KOPT-K1 (cell line): Measurements from ENCODE around the gene DENND4A.
A peak's percentile ranks its signal among the peaks of the same experiment; 100 is the strongest.

Source experiments
- H3K27ac ChIP-seq: fragments of 200-600 bp; sonication (generic); 2 replicates; pipeline ENCODE4 v1.5.1; 2016; ENCODE audit warnings: antibody characterized with exemption, mild to moderate bottlenecking, low read depth, low read length; ENCODE audit not compliant: poor library complexity, severe bottlenecking
- H3K36me3 ChIP-seq: fragments of 200-600 bp; sonication (generic); 2 replicates; pipeline ENCODE4 v1.5.1; 2017; ENCODE audit warnings: antibody characterized with exemption, mild to moderate bottlenecking, low read length, moderate library complexity; ENCODE audit not compliant: insufficient read depth
- H3K9me3 ChIP-seq: fragments of 200-600 bp; sonication (generic); 2 replicates; pipeline ENCODE4 v1.5.1; 2017; ENCODE audit warnings: antibody characterized with exemption, low read length, mild to moderate bottlenecking; ENCODE audit not compliant: insufficient read depth, poor library complexity, severe bottlenecking

Gene DENND4A

GRCh38 chr15:65805019-65805745, 13.1 kb upstream of the DENND4A start:
- H3K36me3 ChIP-seq = no peaks in the 10 kb centered on the region
- no peaks in the 10 kb centered on the region for H3K9me3 ChIP-seq
- H3K27ac ChIP-seq = no peak overlapping the region

DNA sequence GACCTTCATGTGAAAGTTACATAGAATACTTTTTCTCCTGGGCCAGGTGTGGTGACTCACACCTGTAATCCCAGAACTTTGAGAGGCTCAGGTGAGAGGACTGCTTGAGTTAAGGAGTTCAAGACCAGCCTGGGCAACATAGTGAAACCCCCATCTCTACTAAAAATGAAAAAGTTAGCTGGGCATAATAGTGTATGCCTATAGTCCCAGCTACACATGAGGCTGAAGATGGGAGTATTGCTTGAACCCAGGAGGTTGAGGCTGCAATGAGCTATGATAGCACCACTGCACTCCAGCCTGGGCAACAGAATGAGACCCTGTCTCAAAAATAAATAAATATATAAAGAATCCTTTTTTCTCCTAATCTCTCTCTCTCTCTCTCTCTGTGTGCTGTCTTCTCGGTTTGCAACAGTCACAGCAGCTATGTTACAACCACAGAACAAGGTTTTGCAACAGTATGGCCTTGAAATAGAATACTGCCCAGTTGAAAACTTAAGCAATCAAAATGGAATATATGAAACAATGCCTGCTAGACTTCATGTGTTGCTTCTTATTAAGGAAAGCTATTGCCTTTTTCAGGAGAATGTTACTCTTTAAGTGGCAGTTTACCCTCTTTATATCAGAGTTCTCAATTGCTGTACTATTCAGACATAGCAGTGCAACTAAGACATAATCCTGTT, 12.3 kb upstream of the DENND4A start:
- Histone ChIP-seq H3K27ac (no peak overlapping the region), H3K36me3 (no peaks in the 10 kb centered on the region), H3K9me3 (no peaks in the 10 kb centered on the region)

DNA sequence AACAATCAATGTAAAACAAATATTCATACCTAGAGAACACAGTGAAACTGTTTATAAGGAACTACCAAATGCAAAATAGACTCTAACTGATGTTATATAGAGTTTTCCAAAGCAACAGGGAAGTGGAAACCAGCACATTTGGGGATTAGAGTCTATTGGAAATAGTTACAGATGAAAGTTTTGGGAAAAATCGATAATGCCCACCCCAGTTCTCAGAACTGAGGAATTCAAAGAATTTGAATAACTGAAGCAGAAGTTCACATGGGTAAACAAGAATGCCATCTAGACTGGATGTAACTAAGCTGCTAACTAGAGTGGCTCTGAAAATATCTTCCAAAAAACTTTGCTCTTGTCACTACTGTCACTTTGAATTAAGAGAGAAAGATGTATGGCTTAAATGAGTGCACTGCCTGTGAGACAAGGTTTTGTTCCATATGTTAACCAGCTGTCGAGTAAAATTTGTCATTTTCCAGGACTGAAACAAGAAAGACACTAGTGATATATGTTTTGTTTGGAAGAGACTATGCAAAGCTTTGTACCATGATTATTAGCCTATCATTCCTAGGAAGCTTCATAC, 9.2 kb upstream of the DENND4A start:
- Histone ChIP-seq H3K27ac (no peak overlapping the region), H3K36me3 (no peaks in the 10 kb centered on the region)

DNA sequence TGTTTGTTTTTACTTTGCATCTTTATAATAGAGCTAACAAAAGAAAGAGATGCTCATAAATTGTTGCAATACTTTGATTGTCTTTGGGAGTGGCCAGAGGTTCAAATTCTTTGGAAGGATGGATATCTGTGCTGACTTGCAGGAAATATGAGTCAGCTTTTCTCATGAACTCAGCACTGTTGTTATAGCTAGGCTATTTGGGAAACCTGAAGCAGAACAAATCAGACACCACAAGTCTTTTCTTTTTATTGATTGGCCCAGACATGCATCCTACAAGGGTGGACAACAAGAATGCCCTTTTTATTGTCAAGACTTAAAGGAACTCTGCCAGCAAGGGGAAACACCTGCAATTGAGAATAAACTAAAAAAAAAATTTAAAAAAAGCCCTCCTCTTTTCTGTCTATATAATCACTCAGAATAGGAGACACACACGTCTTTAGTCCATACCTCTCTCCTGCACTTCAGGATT, 4.6 kb upstream of the DENND4A start:
- H3K9me3 ChIP-seq = no peaks in the 10 kb centered on the region
- no peak overlapping the region for H3K27ac ChIP-seq
- H3K36me3 ChIP-seq = no peaks in the 10 kb centered on the region

More for the DNA sequence above, 9.2 kb upstream of the DENND4A start:
- no peaks in the 10 kb centered on the region for H3K9me3 ChIP-seq

- Histone ChIP-seq H3K36me3 (no peaks in the 10 kb centered on the region), H3K27ac (no peak overlapping the region), H3K9me3 (no peaks in the 10 kb centered on the region)
Measured at GRCh38 chr15:65795663-65796216, 3.6 kb upstream of the DENND4A start.

DNA sequence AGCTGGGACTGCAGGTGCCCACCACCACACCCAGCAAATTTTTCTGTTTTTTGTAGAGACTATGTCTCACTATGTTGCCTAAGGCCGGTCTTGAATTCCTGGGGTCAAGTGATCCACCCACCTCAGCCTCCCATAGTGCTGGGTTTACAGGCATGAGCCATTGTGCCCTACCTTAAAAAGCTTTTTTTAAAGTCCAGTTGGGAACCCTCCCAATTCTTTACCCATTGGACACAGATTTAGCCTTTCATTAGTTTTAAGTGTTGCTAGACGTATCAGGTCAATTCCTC, 1.7 kb upstream of the DENND4A start:
- Histone ChIP-seq H3K36me3 (no peaks in the 10 kb centered on the region), H3K27ac (no peak overlapping the region), H3K9me3 (no peaks in the 10 kb centered on the region)

DNA sequence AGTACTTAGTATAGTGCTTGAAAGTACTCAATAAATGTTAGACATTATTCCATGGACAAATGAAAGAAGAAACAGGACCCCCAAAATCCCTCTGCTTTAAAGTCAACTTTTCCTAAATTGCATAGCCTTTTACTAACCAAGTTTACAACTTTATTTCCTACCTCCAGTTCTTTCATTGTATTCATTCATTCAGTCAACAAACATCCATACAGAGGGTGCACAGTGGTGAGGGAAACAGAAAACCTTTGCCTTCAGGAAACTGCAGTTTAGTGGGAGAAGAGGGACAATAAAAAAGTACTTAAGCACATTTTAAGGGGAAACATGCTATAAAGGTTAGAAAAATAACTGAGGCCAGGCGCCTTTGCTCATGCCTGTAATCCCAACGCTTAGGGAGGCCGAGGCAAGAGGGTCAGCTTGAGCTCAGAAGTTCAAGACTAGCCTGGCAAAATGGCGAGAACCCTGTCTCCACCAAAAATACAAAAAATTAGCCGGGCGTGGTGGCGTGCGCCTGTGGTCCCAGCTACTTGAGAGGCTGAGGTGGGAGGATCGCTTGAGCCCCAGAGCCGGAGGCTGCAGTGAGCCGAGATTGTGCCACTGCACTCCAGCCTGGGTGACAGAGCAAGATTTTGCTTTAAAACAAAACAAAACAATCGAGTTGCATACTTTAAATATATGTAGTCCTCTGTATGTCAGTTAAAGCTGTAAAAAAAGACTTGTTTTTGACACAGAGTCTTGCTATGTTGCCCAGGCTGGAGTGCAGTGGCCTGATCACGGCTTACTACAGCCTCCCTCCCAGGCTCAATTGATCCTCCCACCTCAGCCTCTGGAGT, 1.1 kb upstream of the DENND4A start:
- Histone ChIP-seq H3K36me3 (no peaks in the 10 kb centered on the region), H3K9me3 (no peaks in the 10 kb centered on the region), H3K27ac (peak overlapping the region; percentile 76)

- Histone ChIP-seq H3K27ac (peak overlapping the region; percentile 56), H3K36me3 (no peaks in the 10 kb centered on the region), H3K9me3 (no peaks in the 10 kb centered on the region)
Measured at GRCh38 chr15:65791335-65792137, 557 bp downstream of the DENND4A start.

DNA sequence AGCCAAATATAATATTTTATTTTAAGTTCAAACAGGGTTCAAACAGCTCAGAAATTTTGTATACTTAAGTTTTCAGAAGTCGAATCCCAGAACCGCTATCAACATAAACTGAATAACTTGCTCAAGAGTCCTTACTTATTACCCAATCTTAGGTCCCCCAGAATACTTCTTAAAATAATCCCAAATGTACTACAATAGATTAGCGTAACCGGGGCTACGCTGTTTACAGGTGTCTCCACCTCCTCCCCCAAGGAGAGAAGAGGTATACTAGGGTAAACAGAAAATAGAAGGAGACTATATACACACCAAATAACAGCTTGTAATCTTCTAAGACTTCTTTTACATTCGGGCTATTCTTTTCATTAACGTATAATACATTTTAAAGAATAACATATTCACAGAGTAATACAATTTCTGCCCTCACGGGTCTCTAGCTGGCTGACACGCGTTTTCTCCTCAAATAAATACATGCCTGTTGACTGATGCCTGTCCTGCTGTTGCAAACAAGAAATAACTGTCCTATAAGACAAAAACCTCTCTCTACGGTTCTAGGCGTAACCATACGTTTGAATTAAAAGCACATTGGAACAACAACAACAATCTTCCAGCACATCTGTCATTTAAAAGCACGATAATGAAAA, 1.3 kb downstream of the DENND4A start:
- H3K36me3 ChIP-seq = no peaks in the 10 kb centered on the region
- H3K27ac ChIP-seq = peak overlapping the region; percentile 56
- no peaks in the 10 kb centered on the region for H3K9me3 ChIP-seq

- H3K9me3 ChIP-seq = no peaks in the 10 kb centered on the region
- no peak overlapping the region for H3K27ac ChIP-seq
Measured at GRCh38 chr15:65789759-65790425, 2.2 kb downstream of the DENND4A start.

GRCh38 chr15:65789105-65789504, 3.0 kb downstream of the DENND4A start:
- Histone ChIP-seq H3K9me3 (no peaks in the 10 kb centered on the region), H3K36me3 (no peaks in the 10 kb centered on the region), H3K27ac (no peak overlapping the region)

More at GRCh38 chr15:65789759-65790425, 2.2 kb downstream of the DENND4A start:
- no peaks in the 10 kb centered on the region for H3K36me3 ChIP-seq

- Histone ChIP-seq H3K27ac (no peak overlapping the region), H3K36me3 (no peaks in the 10 kb centered on the region)
Measured at GRCh38 chr15:65787260-65787659, 4.8 kb downstream of the DENND4A start.

GRCh38 chr15:65785151-65785550, 6.9 kb downstream of the DENND4A start:
- Histone ChIP-seq H3K9me3 (no peaks in the 10 kb centered on the region), H3K36me3 (no peaks in the 10 kb centered on the region), H3K27ac (no peak overlapping the region)

More at GRCh38 chr15:65787260-65787659, 4.8 kb downstream of the DENND4A start:
- H3K9me3 ChIP-seq = no peaks in the 10 kb centered on the region
